GM08714 (cell line): ENCODE measurements around the gene UBASH3A.

ENCODE experiments used
- H3K4me3 ChIP-seq: fragments of 200-500 bp; sonication (Bioruptor generic); 2 replicates; pipeline ENCODE4 v1.5.1; 2014; ENCODE audit warnings: mild to moderate bottlenecking, low read length, inconsistent platforms
- ZNF274 ChIP-seq: IDR thresholded peaks from 2 replicates; pipeline ENCODE4 v1.6.1; 2012; ENCODE audit warnings: mild to moderate bottlenecking, low read depth, low read length

UBASH3A gene

DNA sequence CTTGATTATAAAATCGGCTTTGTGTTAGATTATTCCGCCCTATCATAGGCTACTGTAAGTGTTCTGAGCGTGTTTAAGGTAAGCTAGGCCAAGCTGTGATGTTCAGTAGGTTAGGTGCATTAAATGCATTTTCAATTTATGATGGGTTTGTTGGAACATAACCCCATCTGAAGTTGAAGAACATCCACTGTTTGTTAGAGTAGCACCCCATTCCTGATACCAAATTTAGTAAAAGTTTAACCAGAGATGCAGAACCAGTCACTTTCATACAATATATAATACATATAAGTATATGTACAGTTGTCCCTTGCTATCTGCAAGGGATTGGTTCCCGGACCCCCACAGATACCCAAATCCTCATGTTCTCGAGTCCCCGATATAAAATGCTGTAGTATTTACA is 16.1 kb downstream of the UBASH3A start:
- H3K4me3 ChIP-seq = no peak overlapping the region
- no peak for TF ChIP-seq ZNF274

DNA sequence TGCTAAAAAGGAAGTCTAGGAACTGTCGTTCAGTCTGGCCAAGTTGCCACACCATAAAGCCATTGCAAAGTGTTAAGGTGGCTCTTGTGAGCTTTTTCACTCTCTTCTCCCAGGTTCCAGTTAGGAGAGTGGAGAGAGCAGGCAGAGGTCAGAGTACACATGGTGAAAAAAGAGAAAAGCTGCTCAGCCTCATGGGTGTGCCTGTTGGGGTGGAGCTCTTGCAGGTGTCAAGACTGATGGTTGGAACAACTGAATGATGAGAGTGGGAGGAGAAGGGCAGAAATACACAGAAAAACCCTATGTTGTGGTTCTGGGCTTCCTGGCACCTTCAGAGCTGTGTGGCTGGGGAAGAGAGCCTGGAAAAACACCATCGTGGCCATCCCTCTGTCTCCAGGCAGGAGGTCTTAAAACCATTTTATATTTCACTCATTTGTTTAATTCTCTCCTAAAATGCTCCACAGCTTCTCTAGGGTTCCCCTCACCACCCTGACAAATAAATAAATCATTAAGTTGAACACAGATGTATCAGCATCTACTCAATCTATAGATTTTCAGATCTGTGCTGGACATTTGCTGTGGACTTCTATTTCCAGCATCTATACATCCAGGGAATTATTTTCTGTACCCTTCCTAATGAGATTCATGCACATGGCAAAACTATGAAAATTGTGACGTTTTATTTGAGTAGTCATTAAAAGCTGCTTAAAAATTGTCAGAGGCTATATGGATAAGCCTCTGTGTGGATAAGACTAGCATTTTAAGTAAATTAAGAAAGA is 17.5 kb downstream of the UBASH3A start:
- H3K4me3 ChIP-seq = no peak overlapping the region
- TF ChIP-seq ZNF274 = no peak

DNA sequence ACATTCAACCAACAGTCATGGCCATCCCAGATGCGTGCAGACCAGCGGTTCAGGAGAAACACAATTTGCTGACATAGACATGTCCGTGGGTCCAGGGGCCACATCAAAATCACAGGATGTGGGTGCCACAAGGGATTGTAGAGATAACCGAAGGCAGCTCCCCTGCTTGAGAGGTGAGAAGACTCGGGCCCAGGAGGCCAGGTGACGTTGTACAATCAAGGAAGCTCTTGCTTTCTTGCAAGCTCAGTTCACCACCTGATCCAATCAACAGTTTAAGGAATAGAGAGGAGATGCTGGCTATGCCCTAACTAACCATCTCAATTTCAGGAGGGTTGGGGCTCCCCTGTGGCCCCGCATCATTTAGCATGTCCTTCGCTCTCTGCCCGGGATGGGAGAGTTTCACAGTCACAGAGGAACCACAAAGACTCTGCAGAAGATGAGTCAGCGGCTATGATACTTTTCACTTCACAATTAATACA is 19.5 kb downstream of the UBASH3A start:
- H3K4me3 ChIP-seq = peak overlapping the region; percentile 50; the same call in 1 of the 2 replicates
- no peak for TF ChIP-seq ZNF274

DNA sequence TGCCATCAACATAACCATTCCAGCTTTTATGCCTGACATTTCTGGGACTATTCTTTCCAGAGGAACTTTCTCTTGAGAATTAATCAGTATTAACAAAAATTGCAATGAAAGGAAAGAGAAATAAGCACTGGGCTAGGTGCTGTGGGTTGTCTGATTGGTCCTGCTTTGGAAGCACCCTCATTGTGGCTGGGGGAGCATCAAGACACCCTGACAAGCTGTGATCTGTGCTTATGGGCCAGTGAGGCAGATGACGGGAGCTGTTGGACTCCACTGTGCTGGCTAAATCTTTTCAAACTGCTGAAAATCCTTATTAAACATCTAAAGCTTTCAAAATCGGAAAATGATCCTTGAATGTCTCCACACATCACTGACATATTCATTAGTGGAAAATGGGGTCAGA is 20.0 kb downstream of the UBASH3A start:
- no peak overlapping the region; the same call in 1 of the 2 replicates for H3K4me3 ChIP-seq
- TF ChIP-seq ZNF274 = no peak

DNA sequence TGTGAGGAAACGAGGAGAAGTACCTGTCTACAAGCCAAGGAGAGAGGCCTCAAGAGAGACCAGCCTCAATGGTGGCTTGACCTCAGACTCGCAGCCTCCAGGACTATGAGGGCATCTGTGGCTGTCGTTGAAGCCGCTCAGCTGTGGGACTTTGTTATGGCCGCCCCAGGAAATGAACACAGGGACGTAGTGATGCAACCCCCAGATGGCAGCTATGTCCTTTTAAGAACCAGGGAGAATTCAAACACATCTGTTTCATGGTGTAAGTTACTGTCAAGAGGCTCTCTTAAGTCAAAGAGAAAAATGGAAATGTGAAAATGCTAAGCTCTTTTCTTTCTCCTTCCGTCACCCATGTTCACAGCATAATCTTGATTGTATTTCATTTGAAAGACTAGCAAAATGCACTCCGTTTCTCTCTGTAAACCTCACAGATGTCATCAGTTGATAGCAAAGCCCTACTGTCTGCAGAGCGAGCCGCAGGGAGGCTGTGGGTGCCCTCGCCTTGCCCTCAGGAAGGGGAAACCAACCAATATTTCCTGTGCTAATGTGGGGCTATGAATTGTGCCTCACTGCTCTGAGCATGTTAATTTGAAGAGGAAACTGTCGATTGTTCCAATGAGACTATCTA is 21.3 kb downstream of the UBASH3A start:
- TF ChIP-seq ZNF274 = no peak

DNA sequence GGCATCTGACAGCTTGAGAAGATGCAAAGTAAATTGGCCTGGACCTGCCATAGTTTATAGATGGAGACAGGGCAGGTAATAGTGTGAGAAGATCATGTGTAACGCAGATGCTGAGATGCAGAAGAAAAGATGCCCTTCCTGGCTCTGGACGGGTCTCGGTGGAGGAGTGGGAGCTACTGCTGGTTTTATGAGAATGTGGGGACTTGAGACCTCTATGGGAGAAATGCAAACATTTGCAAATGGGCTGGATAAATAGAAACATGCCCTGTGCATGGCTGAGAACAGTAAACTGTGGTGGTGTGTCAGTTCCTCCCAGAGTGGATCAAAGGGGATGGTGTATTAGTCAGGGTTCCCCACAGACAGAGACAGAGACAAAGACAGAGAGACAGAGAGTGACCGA is 21.9 kb downstream of the UBASH3A start:
- no peak overlapping the region for H3K4me3 ChIP-seq
- TF ChIP-seq ZNF274 = no peak

More for the DNA sequence above, 21.3 kb downstream of the UBASH3A start:
- no peak overlapping the region for H3K4me3 ChIP-seq

DNA sequence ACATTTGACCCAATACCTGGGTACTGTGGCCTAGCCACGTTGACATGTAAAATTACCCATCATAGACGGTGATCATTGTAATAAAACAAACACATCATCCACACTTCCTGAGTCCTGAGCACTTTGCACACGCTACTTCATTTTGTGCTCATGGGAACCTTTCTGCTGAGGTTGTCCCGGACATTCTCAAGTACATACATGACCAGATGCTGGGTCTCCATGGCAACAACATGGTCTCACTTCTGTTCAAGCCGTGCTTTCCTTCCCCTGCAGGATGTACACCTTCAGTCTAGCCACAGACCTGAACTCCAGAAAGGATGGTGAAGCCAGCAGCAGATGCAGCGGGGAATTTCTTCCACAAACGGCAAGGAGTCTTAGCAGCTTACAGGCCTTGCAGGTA is 22.7 kb downstream of the UBASH3A start:
- no peak for TF ChIP-seq ZNF274
- no peak overlapping the region for H3K4me3 ChIP-seq

DNA sequence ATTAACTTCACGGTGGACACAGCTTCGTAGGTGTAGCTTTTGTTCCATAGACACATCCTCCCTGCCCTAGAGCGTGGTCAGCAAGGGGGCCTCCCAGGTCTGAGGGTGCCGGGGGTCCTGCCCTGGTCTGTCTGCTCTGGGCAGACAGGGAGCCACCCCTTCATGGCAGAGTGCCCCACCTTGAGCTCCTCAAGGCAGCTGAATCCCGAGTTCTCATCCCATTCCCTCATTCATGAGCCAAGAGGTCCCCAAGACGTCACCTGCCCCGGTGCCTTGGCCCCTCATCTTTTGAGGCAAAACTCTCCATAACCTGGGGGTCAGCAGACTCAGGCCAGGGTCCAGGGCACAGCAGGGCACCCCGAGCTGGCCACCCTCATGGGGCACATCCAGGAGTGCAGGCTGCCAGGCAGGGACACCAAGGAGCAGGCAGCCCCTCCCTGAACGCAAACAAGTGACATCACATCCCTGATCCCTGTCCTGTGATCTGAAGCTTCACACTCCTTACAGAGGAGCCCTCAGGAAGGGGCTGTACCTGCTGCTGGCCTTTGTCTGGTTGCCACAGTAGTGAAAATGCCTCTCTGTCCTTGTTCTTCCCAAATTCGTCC is 23.3 kb downstream of the UBASH3A start:
- TF ChIP-seq ZNF274 = no peak

DNA sequence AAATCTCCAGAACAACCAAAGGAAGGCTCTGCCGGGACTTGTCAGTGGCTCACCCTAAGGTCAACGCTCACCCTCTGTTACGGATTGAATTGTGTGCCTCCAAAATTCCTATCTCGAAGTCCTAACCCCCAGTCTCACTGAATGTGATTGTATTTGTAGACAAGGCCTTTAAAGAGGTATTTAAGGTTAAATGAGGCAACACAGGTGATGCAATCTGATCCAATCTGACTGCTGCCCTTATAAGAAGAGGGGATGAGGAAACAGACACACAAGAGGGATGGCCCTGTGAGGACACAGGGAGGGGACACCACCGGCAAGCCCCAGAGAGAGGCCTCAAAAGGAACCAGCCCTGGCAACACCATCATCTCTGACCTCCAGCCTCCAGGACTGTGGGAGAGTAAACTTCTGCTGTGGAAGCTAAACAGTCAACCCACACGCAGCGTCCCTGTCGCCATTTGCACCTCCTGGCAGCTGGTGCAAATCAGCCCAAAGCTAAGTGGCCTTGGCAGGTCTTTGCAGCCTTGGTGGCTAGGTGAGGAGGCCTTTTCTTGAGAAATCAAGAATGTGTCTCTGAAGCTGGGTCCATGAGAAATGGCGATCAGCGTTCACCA is 24.2 kb downstream of the UBASH3A start:
- TF ChIP-seq ZNF274 = no peak
- no peak overlapping the region for H3K4me3 ChIP-seq

More for the DNA sequence above, 23.3 kb downstream of the UBASH3A start:
- H3K4me3 ChIP-seq = no peak overlapping the region

DNA sequence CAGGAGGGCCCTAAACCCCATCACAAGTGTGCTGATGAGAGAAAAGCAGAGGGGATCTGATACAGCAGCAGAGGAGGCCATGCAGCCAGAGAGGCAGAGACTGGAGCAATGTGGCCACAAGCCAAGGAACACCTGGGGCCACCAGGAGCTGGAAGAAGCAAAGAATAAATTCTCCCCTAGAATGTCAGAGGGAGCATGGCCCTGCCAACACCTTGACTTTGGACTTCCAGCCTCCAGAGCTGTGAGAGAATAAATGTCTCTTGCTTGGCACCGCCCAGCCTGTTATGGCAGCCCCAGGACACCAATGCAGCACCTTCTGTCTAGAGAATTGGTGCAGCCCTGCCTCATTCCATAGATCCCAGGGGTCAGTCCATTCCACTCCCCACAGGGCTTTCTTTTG is 25.3 kb downstream of the UBASH3A start:
- no peak for TF ChIP-seq ZNF274
- no peak overlapping the region for H3K4me3 ChIP-seq

DNA sequence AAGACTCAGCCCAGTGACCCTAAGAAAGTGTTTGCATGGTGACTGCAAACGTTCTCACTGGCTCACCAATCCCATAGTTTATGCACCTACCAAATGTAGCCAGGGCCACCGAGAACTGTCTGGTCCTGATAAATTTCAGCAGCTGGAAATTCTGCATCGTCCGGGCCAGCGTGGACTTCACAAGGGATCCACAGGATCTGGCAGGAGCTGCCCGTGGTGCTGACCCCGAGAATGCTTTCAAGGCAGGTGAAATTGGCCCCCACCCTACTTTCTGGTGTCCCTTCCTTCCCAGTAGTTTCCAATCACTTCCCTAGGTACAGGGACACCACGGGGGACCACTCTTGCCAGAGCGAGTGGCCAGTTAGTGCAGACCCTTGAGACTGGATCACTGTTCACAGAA is 26.2 kb downstream of the UBASH3A start:
- H3K4me3 ChIP-seq = no peak overlapping the region

DNA sequence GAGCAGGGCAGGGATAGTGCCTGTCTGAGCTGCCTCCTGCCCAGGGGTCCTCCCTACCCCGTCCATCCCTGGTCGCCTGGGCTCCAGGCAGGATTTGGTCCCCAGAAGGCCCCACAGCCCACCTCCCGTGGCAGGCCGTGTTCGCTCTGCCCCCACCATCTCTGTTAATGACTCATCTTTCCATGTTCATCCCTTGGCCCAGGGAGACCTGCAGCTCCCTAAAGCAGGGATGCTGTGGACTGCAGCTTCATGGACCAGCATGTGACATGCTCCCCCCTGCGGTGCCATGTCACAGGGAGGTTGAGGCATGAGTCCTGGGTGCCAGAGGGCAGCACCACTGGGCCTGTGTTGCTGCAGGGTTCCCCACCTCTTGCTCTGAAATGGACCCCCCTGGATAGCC is 26.8 kb downstream of the UBASH3A start:
- no peak overlapping the region for H3K4me3 ChIP-seq
- no peak for TF ChIP-seq ZNF274

More for the DNA sequence above, 26.2 kb downstream of the UBASH3A start:
- TF ChIP-seq ZNF274 = no peak

DNA sequence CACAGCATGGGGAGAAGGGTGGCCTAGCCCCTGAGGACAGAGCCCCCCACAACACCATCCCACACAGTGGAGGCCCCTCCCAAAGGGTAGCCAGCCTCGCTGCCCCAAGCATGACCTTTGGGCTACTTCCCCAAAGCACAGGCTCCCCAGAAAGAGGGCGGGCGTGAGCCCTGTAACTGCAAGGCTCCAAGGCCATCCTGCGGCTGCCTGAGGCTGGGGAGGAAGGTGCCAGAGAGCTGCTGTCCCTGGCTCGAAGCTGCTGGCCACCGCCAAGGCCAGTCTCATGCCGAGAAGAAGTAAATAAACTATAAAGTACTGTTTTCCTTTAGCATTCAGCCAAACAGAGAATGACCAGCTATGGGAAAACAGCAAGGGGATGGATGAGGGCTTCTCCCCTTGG is 27.5 kb downstream of the UBASH3A start:
- no peak for TF ChIP-seq ZNF274

DNA sequence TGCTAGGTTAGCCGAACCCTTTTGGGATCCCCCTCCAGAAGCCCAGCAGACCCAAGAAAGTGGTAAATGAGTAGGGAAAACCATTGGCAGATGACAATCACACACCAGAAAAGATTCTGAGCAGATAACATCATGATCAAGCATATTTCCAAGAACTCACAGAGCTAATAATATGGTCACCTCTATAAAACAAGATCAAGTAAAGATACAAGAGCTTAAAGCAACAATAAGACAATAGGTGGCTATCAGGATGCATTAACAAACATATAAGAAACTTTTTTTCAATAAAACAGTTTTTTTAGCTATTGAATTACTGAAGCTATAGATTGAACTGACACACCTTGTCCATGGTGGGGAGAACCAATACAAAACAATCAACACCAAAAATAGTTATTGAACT is 29.0 kb downstream of the UBASH3A start:
- TF ChIP-seq ZNF274 = no peak
- no peak overlapping the region for H3K4me3 ChIP-seq

More for the DNA sequence above, 27.5 kb downstream of the UBASH3A start:
- no peak overlapping the region for H3K4me3 ChIP-seq
